CD4-positive, alpha-beta memory T cell (primary cell): ENCODE data around the gene CLMN. TPM values are rescaled to one million over a fixed set of nuclear protein-coding genes. Genes with fewer than 3 reads are reported as not detected.

Experiments used
- CTCF ChIA-PET: fragments of 350-600 bp; sonication (Branson Sonifier 250); formaldehyde crosslinking; loops from one replicate; lab custom pipeline; 2021; ENCODE audit warnings: inconsistent platforms; ENCODE audit not compliant: partially characterized antibody; lab: Charles Lee
- POLR2A ChIA-PET: fragments of 350-600 bp; sonication (Branson Sonifier 250); formaldehyde crosslinking; loops from one replicate; lab custom pipeline; 2021; ENCODE audit not compliant: partially characterized antibody; lab: Charles Lee
- DNase-seq, 5 donors: peaks; one replicate each; pipeline versions ENCODE4 v3.0.0 to v3.0.0-alpha.2; 2020 to 2022; ENCODE audit warnings: mixed read lengths in 1 of 5
- H3K27ac ChIP-seq: one replicate; pipeline ENCODE4 v1.7.0; 2013; ENCODE audit warnings: low read depth, low read length
- H3K27me3 ChIP-seq: 2 replicates; pipeline ENCODE4 v1.7.0; 2013; ENCODE audit warnings: mild to moderate bottlenecking, low read length, moderate library complexity; ENCODE audit not compliant: insufficient read depth
- H3K36me3 ChIP-seq: 2 replicates; pipeline ENCODE4 v1.7.0; 2013; ENCODE audit warnings: mild to moderate bottlenecking, low read length, moderate library complexity; ENCODE audit not compliant: insufficient read depth
- H3K4me1 ChIP-seq: 2 replicates; pipeline ENCODE4 v1.7.0; 2013; ENCODE audit warnings: mild to moderate bottlenecking, low read length, moderate library complexity; ENCODE audit not compliant: insufficient read depth
- H3K4me3 ChIP-seq, 2 donors: one replicate each; pipeline ENCODE4 v1.7.0; 2013; ENCODE audit warnings: low read length in 2 of 2, mild to moderate bottlenecking in 1 of 2
- H3K9me3 ChIP-seq, 2 donors: one replicate each; pipeline ENCODE4 v1.7.0; 2013; ENCODE audit warnings: low read length in 2 of 2, control low read depth in 1 of 2; ENCODE audit not compliant: control insufficient read depth in 1 of 2
- H3K27ac Mint-ChIP-seq, 7 donors: one replicate each; pipeline ENCODE4 v1.8.0; 2020 to 2021; ENCODE audit warnings: mixed read lengths in 7 of 7, mild to moderate bottlenecking in 6 of 7, inconsistent platforms in 3 of 7, moderate library complexity in 3 of 7
- H3K27me3 Mint-ChIP-seq, 2 donors: one replicate each; pipeline ENCODE4 v1.8.0; 2020 to 2021; ENCODE audit warnings: mixed read lengths in 2 of 2
- H3K36me3 Mint-ChIP-seq, 2 donors: one replicate each; pipeline ENCODE4 v1.8.0; 2020 to 2021; ENCODE audit warnings: mixed read lengths in 2 of 2, inconsistent platforms in 1 of 2, mild to moderate bottlenecking in 1 of 2
- H3K4me1 Mint-ChIP-seq, 4 donors: one replicate each; pipeline ENCODE4 v1.8.0; 2020 to 2021; ENCODE audit warnings: mixed read lengths in 4 of 4, mild to moderate bottlenecking in 1 of 4
- H3K4me3 Mint-ChIP-seq, 8 donors: one replicate each; pipeline ENCODE4 v1.8.0; 2020 to 2021; ENCODE audit warnings: mixed read lengths in 8 of 8, mild to moderate bottlenecking in 7 of 8, moderate library complexity in 6 of 8, inconsistent platforms in 3 of 8
- H3K9me3 Mint-ChIP-seq, 8 donors: one replicate each; pipeline ENCODE4 v1.8.0; 2020 to 2021; ENCODE audit warnings: mixed read lengths in 8 of 8, mild to moderate bottlenecking in 5 of 8, inconsistent platforms in 3 of 8, moderate library complexity in 1 of 8
- intact Hi-C: fragments of 100-400 bp; cut with micrococcal nuclease; formaldehyde crosslinking; loops from one replicate; pipeline ENCODE4 v1.15.1; 2023
- polyA plus RNA-seq, 2 donors: library from polyadenylated mRNA; unstranded; fragments of 300-500 nt; fragmentation: Illumina TruSeq; gene quantifications; one replicate each; pipeline ENCODE4 v1.2.3, GENCODE V29; 2021
- total RNA-seq, 2 experiments: library from RNA; stranded (reverse); gene quantifications; one replicate each; pipeline ENCODE4 v1.2.3, GENCODE V29; 2021

The CLMN gene
- total and polyA plus RNA-seq, 4 experiments from 2014 or later = 0.22 to 0.70 (median 0.65) TPM; not detected in 1

GRCh38 chr14:95309261-95310051 is 10.3 kb downstream of the CLMN start:
- Mint-ChIP-seq H3K27ac (no peak overlapping the region), H3K36me3 (no peaks in the 10 kb centered on the region), H3K4me3 (no peak overlapping the region), H3K4me1 (no peaks in the 10 kb centered on the region), H3K27me3 (peaks cover 2 to 18% of the 10 kb centered on the region in 2 donors), H3K9me3 (peaks cover 0 to 4% (median 0%) of the 10 kb centered on the region in 8 donors)
- Histone ChIP-seq H3K27me3 (no peaks in the 10 kb centered on the region), H3K36me3 (no peaks in the 10 kb centered on the region), H3K9me3 (no peaks in the 10 kb centered on the region), H3K27ac (no peak overlapping the region), H3K4me3 (no peak overlapping the region), H3K4me1 (no peaks in the 10 kb centered on the region)
- intact Hi-C loops = no loop called here
- ChIA-PET POLR2A (no interaction called here), CTCF (no interaction called here)
- DNase-seq = no peak

- no peak overlapping the region for H3K4me3 ChIP-seq
- H3K4me1 Mint-ChIP-seq = no peaks in the 10 kb centered on the region
Measured at GRCh38 chr14:95308073-95308472, 11.6 kb downstream of the CLMN start.

GRCh38 chr14:95307402-95308041 is 12.2 kb downstream of the CLMN start:
- H3K4me1 ChIP-seq = no peaks in the 10 kb centered on the region
- H3K9me3 Mint-ChIP-seq = peaks cover 0 to 4% (median 0%) of the 10 kb centered on the region in 8 donors
- POLR2A ChIA-PET = no interaction called here
- no peak for DNase-seq
- H3K27me3 ChIP-seq = peaks cover 3% of the 10 kb centered on the region
- no peaks in the 10 kb centered on the region for H3K36me3 ChIP-seq
- no peak overlapping the region for H3K4me3 ChIP-seq
- no peak overlapping the region for H3K27ac ChIP-seq
- no peak overlapping the region for H3K4me3 Mint-ChIP-seq
- intact Hi-C loops = no loop called here
- H3K27ac Mint-ChIP-seq = no peak overlapping the region
- no peaks in the 10 kb centered on the region for H3K9me3 ChIP-seq
- CTCF ChIA-PET = no interaction called here
- no peaks in the 10 kb centered on the region for H3K4me1 Mint-ChIP-seq
- peaks cover 2 to 19% of the 10 kb centered on the region in 2 donors for H3K27me3 Mint-ChIP-seq
- H3K36me3 Mint-ChIP-seq = no peaks in the 10 kb centered on the region

More at GRCh38 chr14:95308073-95308472, 11.6 kb downstream of the CLMN start:
- H3K27me3 Mint-ChIP-seq = peaks cover 2 to 18% of the 10 kb centered on the region in 2 donors
- no peak for DNase-seq
- H3K4me3 Mint-ChIP-seq = no peak overlapping the region
- H3K27me3 ChIP-seq = peaks cover 3% of the 10 kb centered on the region
- H3K27ac Mint-ChIP-seq = no peak overlapping the region
- no peaks in the 10 kb centered on the region for H3K36me3 Mint-ChIP-seq
- peaks cover 0 to 4% (median 0%) of the 10 kb centered on the region in 8 donors for H3K9me3 Mint-ChIP-seq
- H3K27ac ChIP-seq = no peak overlapping the region
- H3K4me1 ChIP-seq = no peaks in the 10 kb centered on the region
- ChIA-PET POLR2A (no interaction called here), CTCF (no interaction called here)
- no peaks in the 10 kb centered on the region for H3K36me3 ChIP-seq
- intact Hi-C loops = no loop called here
- H3K9me3 ChIP-seq = no peaks in the 10 kb centered on the region

- no peaks in the 10 kb centered on the region for H3K4me1 Mint-ChIP-seq
- no peaks in the 10 kb centered on the region for H3K9me3 ChIP-seq
- no peak overlapping the region for H3K27ac ChIP-seq
- no peak overlapping the region for H3K27ac Mint-ChIP-seq
- DNase-seq = no peak
- H3K36me3 Mint-ChIP-seq = no peaks in the 10 kb centered on the region
- CTCF ChIA-PET = no interaction called here
- POLR2A ChIA-PET = no interaction called here
- intact Hi-C loops = no loop called here
- H3K4me1 ChIP-seq = no peaks in the 10 kb centered on the region
- H3K4me3 ChIP-seq = no peak overlapping the region
- H3K27me3 Mint-ChIP-seq = peaks cover 6 to 21% of the 10 kb centered on the region in 2 donors
- H3K9me3 Mint-ChIP-seq = peaks cover 0 to 4% (median 0%) of the 10 kb centered on the region in 8 donors
- no peak overlapping the region for H3K4me3 Mint-ChIP-seq
- H3K36me3 ChIP-seq = no peaks in the 10 kb centered on the region
- peaks cover 3% of the 10 kb centered on the region for H3K27me3 ChIP-seq
Measured at GRCh38 chr14:95305940-95306339, 13.8 kb downstream of the CLMN start.

GRCh38 chr14:95305145-95305544 is 14.6 kb downstream of the CLMN start:
- CTCF ChIA-PET = no interaction called here

GRCh38 chr14:95304342-95304741 is 15.4 kb downstream of the CLMN start:
- no peaks in the 10 kb centered on the region for H3K4me1 Mint-ChIP-seq
- H3K27me3 ChIP-seq = peaks cover 3% of the 10 kb centered on the region
- POLR2A ChIA-PET = no interaction called here
- H3K9me3 Mint-ChIP-seq = no peaks in the 10 kb centered on the region
- intact Hi-C loops = no loop called here
- H3K4me3 Mint-ChIP-seq = no peak overlapping the region
- DNase-seq = no peak
- CTCF ChIA-PET = no interaction called here
- no peaks in the 10 kb centered on the region for H3K9me3 ChIP-seq
- H3K27me3 Mint-ChIP-seq = peaks cover 6 to 27% of the 10 kb centered on the region in 2 donors
- no peak overlapping the region for H3K4me3 ChIP-seq
- no peak overlapping the region for H3K27ac ChIP-seq
- no peak overlapping the region for H3K27ac Mint-ChIP-seq
- no peaks in the 10 kb centered on the region for H3K36me3 ChIP-seq
- H3K4me1 ChIP-seq = no peaks in the 10 kb centered on the region
- H3K36me3 Mint-ChIP-seq = no peaks in the 10 kb centered on the region

More at GRCh38 chr14:95305145-95305544, 14.6 kb downstream of the CLMN start:
- intact Hi-C loops = no loop called here
- no peak overlapping the region for H3K27ac Mint-ChIP-seq
- Histone ChIP-seq H3K4me3 (no peak overlapping the region), H3K27ac (no peak overlapping the region), H3K27me3 (peaks cover 3% of the 10 kb centered on the region), H3K4me1 (no peaks in the 10 kb centered on the region), H3K36me3 (no peaks in the 10 kb centered on the region), H3K9me3 (no peaks in the 10 kb centered on the region)
- POLR2A ChIA-PET = no interaction called here
- no peak for DNase-seq
- no peaks in the 10 kb centered on the region for H3K4me1 Mint-ChIP-seq
- peaks cover 0 to under 1% (median 0%) of the 10 kb centered on the region in 8 donors for H3K9me3 Mint-ChIP-seq
- no peaks in the 10 kb centered on the region for H3K36me3 Mint-ChIP-seq
- peaks cover 6 to 23% of the 10 kb centered on the region in 2 donors for H3K27me3 Mint-ChIP-seq
- H3K4me3 Mint-ChIP-seq = no peak overlapping the region

- ChIA-PET POLR2A (no interaction called here), CTCF (no interaction called here)
- H3K4me3 ChIP-seq = no peak overlapping the region
- no peak overlapping the region for H3K27ac ChIP-seq
- H3K27me3 Mint-ChIP-seq = peaks cover 6 to 29% of the 10 kb centered on the region in 2 donors
- DNase-seq = no peak
- no peaks in the 10 kb centered on the region for H3K36me3 Mint-ChIP-seq
- peaks cover 3% of the 10 kb centered on the region for H3K27me3 ChIP-seq
- H3K4me1 Mint-ChIP-seq = no peaks in the 10 kb centered on the region
- no peak overlapping the region for H3K27ac Mint-ChIP-seq
- no peaks in the 10 kb centered on the region for H3K4me1 ChIP-seq
- H3K9me3 ChIP-seq = no peaks in the 10 kb centered on the region
- H3K36me3 ChIP-seq = no peaks in the 10 kb centered on the region
- no peaks in the 10 kb centered on the region for H3K9me3 Mint-ChIP-seq
- intact Hi-C loops = no loop called here
- no peak overlapping the region for H3K4me3 Mint-ChIP-seq
Measured at GRCh38 chr14:95303552-95303951, 16.2 kb downstream of the CLMN start.
